ACHN (cell line): Measurements from ENCODE around the gene EPS8L2.

ENCODE experiments used
- DNase-seq: peaks from one replicate; pipeline ENCODE4 v3.0.0-alpha.2; 2015
- in situ Hi-C: cut with HindIII; loops from 2 replicates; pipeline ENCODE4 v1.10.0; 2017; ENCODE audit warnings: low sequenced_read_pairs, low pct_ligation_motif_present, low pct_unique_long_range_greater_than_20kb

Gene EPS8L2

GRCh38 chr11:742571-743201 is 36.7 kb downstream of the EPS8L2 start:
- DNase-seq: no peak
- in situ Hi-C loops: no loop called here

GRCh38 chr11:745428-745827 is 39.4 kb downstream of the EPS8L2 start:
- DNase-seq: no peak
- in situ Hi-C loops: no loop called here

DNA sequence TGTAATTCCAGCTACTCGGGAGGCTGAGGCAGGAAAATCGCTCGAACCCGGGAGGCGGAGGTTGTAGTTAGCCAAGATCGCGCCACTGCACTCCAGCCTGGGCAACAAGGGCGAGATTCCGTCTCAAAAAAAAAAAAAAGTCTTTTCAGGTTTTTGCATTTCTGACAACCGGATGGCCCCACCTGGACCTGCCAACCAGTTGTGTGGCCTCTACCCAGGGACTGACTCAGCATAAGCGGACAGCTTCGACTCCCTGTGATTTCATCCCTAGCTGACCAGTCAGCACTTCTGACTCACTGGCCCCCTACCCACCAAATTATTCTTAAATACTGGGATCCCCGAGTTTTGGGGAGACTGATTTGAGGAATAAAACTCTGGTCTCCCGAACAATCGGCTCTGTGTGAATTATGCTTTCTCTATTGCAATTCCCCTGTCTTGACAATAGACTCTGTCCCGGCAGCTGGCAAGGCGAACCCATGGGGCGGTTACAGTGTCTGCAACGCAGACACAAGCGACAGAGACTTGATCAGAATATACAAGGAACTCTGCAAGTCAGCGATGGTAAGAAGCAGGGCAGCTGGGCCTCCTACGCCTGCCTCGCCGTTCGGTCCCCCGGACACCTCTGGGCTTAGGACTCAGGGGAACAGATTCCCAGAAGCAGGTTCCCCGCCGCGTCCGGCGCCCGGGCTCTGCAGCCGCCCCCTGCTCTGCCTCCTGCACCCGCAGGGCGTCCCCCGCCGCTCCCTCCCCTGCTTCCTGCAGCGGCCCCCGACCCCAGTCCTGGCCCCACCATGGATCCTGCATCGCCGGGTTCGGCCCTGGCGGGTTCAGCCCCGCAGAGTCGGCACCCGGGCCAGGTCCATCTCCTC is 40.5 kb downstream of the EPS8L2 start:
- in situ Hi-C loops: no loop called here
- DNase-seq: no peak

DNA sequence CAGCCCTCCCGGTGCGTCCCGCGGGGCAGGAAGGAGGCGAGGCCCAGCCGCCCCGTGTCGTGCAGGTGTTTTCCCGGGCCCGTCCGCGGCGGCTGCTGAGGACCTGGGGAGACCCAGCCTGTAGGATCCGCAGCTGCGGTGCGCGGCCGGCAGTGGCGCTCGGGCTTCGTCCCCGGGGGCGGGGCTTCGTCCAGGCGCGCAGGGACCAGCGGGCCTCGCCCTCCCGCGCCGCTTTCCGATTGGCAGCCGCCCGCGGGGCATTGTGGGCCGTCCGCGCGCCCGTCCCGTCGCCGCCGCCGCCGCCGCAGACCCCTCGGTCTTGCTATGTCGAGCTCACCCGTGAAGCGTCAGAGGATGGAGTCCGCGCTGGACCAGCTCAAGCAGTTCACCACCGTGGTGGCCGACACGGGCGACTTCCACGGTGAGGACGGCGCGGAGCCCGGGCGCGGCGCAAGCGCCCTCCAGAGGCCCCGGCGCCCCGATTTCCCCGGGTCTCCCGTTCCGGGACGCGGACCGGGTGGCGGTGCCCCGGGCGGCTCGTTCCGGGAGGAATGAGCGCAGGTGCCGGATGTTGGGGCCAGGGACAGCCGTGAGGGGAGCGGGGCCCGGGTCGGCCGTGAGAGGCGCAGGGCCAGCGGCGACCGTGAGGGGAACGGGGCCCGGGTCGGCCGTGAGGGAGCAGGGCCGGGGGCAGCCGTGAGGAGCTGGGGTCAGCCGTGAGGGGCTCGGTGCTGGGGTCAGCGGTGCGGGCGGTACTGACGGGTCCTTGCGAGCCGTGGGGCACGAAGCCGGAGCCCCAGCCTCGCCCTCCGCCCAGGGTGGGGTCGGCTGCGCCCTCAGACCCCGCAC is 41.4 kb downstream of the EPS8L2 start, which contains the start of gene TALDO1:
TSS of gene TALDO1 (plus strand) at position 307 of the 849 bp plus-strand sequence. CDS start at position 325, 18 bp downstream.
- in situ Hi-C loops: no loop called here
- peak; percentile 85 for DNase-seq

DNA sequence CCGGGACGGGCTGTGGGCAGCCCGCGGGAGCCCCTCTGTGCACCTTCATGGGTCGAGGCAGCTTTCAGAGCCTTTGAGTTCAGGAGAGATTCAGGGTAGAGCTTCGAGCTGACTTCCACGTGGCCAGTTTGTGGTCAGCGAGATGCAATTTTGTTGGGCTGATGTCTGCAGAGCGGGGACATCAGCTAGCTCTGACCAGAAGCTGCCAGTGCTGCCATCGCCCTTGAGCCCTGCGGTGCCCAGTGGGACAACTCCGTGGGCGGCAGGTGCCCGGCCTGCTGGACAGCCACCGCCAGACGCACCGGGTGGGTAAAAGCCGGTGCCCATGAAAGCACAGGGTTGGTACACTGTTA is 42.0 kb downstream of the EPS8L2 start:
- DNase-seq: no peak
- in situ Hi-C loops: no loop called here

- no peak for DNase-seq
- in situ Hi-C loops: no loop called here
These were observed 43.7 kb downstream of the EPS8L2 start for GRCh38 chr11:749731-750130.

- in situ Hi-C loops: no loop called here
- no peak for DNase-seq
These were observed 54.2 kb downstream of the EPS8L2 start for GRCh38 chr11:760236-760635.

DNA sequence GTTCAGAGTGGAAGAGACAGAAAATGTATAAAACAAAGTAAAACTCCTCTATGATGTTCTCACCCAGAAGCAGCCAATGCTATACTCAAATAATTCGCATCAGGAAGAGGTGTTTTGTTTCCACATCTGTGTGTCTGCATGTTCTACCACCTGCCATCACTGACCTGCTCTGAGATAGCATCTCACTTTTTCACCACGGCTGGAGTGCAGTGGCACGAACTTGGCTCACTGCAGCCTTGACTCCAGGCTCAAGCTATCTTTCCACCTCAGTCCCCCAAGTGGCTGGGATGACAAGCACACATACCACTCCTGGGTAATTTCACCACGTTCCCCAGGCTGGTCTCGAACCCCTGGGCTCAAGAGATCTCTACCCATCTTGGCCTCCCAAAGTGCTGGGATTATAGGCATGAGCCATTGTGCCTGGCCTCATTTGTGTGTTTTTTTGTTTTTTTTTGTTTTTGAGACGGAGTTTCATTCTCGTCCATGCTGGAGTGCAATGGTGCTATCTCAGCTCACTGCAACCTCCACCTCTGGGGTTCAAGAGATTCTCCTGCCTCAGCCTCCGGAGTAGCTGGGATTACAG is 55.6 kb downstream of the EPS8L2 start:
- no peak for DNase-seq
- in situ Hi-C loops: no loop called here

DNA sequence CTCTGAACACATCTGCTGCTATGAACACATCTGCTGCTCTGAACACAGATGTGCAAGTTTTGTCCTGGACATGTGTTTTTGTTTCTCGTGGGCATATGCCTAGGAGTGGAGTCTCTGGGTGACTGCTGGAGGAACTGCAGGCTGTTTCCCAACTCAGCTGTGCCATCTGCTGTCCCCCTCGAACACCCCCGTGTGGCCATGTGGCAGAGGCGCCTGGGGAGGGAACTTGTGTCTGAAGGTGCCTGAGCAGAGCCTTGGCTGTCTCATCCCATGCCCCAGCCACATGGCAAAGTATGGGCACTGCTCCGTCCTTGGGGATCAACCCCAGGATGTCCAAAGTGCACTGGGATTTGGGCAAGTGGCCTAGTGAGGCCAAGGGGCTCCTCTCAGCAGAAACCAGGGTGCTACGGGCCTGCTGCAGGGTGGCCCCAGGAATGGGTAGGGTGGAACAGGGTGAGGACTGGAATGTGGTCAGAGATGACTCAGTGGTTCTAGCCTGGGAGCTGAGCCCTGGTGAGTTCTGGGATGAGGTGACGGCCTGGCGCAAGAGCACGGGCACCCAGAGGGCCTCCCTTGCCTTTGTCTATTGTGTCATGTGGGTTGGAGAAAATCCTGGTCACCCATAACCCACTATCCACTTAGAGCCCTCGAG is 56.5 kb downstream of the EPS8L2 start:
- DNase-seq: peak; percentile 76
- in situ Hi-C loops: no loop called here

- no peak for DNase-seq
- in situ Hi-C loops: no loop called here
These were observed 57.0 kb downstream of the EPS8L2 start for GRCh38 chr11:763073-763463.

DNA sequence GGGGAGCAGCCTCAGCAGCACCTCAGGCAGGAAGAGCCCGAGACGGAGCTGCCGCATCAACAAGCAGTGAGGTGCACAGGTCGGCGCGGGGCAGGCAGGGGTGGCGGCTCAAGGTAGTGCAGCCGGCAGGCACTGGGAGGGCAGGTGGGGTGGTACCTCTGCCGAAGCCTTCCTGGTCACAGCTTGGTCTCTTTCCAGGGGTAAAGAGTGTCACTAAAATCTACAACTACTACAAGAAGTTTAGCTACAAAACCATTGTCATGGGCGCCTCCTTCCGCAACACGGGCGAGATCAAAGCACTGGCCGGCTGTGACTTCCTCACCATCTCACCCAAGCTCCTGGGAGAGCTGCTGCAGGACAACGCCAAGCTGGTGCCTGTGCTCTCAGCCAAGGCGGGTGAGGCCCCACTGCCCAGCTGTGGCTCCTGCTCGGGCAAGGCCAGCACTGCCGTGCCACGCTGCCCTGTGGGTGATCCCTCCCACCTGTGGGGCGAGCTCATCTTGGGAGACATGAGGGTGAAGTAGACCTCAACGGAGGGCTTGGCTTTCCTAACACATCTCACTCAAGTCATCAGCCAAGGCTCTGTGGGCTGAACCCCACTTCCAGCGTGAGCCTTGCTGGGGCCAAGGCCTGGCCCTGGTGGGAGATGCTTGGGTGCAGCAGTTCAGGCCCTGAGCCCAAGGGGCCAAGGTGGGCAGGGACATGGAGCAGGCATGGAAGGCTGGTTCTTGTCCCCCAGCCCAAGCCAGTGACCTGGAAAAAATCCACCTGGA is 57.7 kb downstream of the EPS8L2 start:
- in situ Hi-C loops: no loop called here
- no peak for DNase-seq

- in situ Hi-C loops: no loop called here
- no peak for DNase-seq
These were observed 58.4 kb downstream of the EPS8L2 start for GRCh38 chr11:764322-765024.

DNA sequence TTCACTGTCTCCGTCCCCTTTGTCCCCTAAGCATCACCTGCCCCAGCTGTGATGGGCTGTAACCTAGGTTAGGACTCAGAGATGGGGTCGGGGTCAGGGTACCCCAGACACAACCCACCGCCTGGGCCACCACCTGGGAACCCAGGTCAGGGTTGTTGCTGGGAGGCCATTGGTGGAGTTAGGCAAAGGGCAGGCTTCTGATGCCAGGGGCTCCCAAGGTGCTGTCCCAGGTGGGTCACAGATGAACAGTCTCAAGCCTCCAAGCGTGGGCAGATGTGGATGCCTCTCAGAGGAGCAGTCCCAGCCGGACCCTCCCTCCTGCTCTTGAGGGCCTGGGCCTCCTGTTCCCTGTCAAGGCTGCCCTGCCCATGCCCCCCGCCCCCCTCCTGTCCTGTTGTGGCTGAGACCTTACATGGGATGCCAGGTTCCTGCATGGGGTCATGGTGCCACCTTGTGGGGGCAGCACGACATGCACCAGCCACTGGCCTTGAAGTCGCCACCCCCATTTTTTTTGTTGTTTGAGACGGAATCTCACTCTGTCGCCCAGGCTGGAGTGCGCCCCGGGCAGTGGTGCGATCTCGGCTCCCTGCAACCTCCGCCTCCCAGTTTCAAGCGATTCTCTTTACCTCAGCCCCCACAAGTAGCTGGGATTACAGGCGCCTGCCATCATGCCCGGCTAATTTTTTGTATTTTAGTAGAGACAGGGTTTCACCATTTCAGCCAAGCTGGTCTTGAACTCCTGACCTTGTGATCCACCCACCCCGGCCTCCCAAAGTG is 59.2 kb downstream of the EPS8L2 start:
- in situ Hi-C loops: no loop called here
- DNase-seq: peak; percentile 57

DNA sequence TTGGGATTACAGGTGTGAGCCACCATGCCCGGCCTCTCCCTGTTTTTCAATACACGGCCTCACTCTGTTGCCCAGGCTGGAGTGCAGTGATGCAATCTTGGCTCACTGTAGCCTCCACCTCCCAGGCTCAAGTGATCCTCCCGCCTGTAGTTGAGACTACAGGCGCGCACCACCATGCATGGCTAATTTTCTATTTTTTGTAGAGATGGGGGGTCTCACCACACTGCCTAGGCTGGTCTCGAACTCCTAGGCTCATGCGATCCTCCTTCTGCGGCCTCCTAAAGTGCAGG is 59.7 kb downstream of the EPS8L2 start:
- in situ Hi-C loops: no loop called here
- DNase-seq: no peak

- in situ Hi-C loops: no loop called here
- DNase-seq: no peak
These were observed 60.3 kb downstream of the EPS8L2 start for GRCh38 chr11:766106-766935.

GRCh38 chr11:766936-767210 is 60.8 kb downstream of the EPS8L2 start:
- no peak for DNase-seq
- in situ Hi-C loops: no loop called here
